H1 (cell line): ENCODE results near the gene SSR1. TPM values are rescaled to one million over a fixed set of nuclear protein-coding genes. Genes with fewer than 3 reads are reported as not detected.

Experiments used
- CTCF ChIA-PET: fragments of 300-600 bp; sonication (Branson Sonifier 250); formaldehyde crosslinking; loops from one replicate; lab custom pipeline; 2021; ENCODE audit not compliant: partially characterized antibody; lab: Charles Lee
- POLR2A ChIA-PET: fragments of 300-600 bp; sonication (Branson Sonifier 250); formaldehyde crosslinking; loops from one replicate; lab custom pipeline; 2021; ENCODE audit warnings: inconsistent platforms; ENCODE audit not compliant: partially characterized antibody; lab: Charles Lee
- DNase-seq, 2 experiments: peaks; one replicate each; pipeline versions ENCODE4 v3.0.0 to v3.0.0-alpha.2; 2010 to 2022; ENCODE audit warnings: low spot score in 2 of 2, low read depth in 1 of 2, mixed read lengths in 1 of 2
- FAIRE-seq: peaks from 2 replicates; lab custom pipeline; 2011; peaks lifted over from hg19 to GRCh38; lab: Jason Lieb, UNC
- H2AFZ ChIP-seq: 2 replicates; pipeline ENCODE4 v1.8.1; 2012; ENCODE audit warnings: low read length, inconsistent platforms
- H2AK5ac ChIP-seq: 2 replicates; pipeline ENCODE4 v1.6.1; 2013; ENCODE audit warnings: low read depth, low read length
- H2BK120ac ChIP-seq: replicated peaks from 2 replicates; pipeline ENCODE3; 2013; ENCODE audit warnings: low read depth, low read length, inconsistent platforms
- H2BK12ac ChIP-seq: 2 replicates; pipeline ENCODE4 v1.6.1; 2013; ENCODE audit warnings: low read depth, low read length
- H2BK15ac ChIP-seq: 2 replicates; pipeline ENCODE4 v1.6.1; 2013; ENCODE audit warnings: low read length
- H2BK20ac ChIP-seq: 2 replicates; pipeline ENCODE4 v1.6.1; 2013; ENCODE audit warnings: low read length
- H2BK5ac ChIP-seq: 2 replicates; pipeline ENCODE4 v1.6.1; 2013; ENCODE audit warnings: low read depth, low read length
- H3K14ac ChIP-seq: 2 replicates; pipeline ENCODE4 v1.6.1; 2013; ENCODE audit warnings: inconsistent platforms; ENCODE audit not compliant: insufficient read length
- H3K18ac ChIP-seq: 2 replicates; pipeline ENCODE4 v1.6.1; 2013; ENCODE audit warnings: low read length; ENCODE audit errors: extremely low read depth
- H3K23ac ChIP-seq: 2 replicates; pipeline ENCODE4 v1.6.1; 2013; ENCODE audit warnings: inconsistent platforms; ENCODE audit not compliant: insufficient read length
- H3K23me2 ChIP-seq: 2 replicates; pipeline ENCODE4 v1.6.1; 2013; ENCODE audit warnings: low read depth, low read length
- H3K27ac ChIP-seq: 2 replicates; pipeline ENCODE4 v1.6.1; 2011; ENCODE audit warnings: low read depth, low read length, inconsistent platforms
- H3K27me3 ChIP-seq, 4 experiments: replicated peaks in 1 of 4; 1 replicate in 1 of 4; 2 replicates in 3 of 4; pipeline versions ENCODE4 v1.6.1 to v1.8.1; 2011 to 2013; ENCODE audit warnings: low read length in 3 of 4, mild to moderate bottlenecking in 3 of 4, inconsistent platforms in 2 of 4, mixed read lengths in 2 of 4, moderate library complexity in 1 of 4; ENCODE audit not compliant: control insufficient read depth in 3 of 4, insufficient read depth in 3 of 4; ENCODE audit errors: extremely low read depth in 1 of 4
- H3K36me3 ChIP-seq, 4 experiments: 2 replicates each; pipeline versions ENCODE4 v1.6.1 to v1.8.1; 2011 to 2013; ENCODE audit warnings: mild to moderate bottlenecking in 4 of 4, low read length in 3 of 4, moderate library complexity in 2 of 4, control low read depth in 1 of 4, inconsistent platforms in 1 of 4; ENCODE audit not compliant: insufficient read depth in 4 of 4, control insufficient read depth in 2 of 4
- H3K4ac ChIP-seq: replicated peaks from 2 replicates; pipeline ENCODE3; 2013; ENCODE audit warnings: low read length, low read depth, mixed read lengths, inconsistent platforms; ENCODE audit not compliant: insufficient read length
- H3K4me1 ChIP-seq, 4 experiments: replicated peaks in 1 of 4; 1 replicate in 1 of 4; 2 replicates in 3 of 4; pipeline versions ENCODE4 v1.6.1 to v1.8.1; 2011 to 2013; ENCODE audit warnings: low read length in 3 of 4, inconsistent platforms in 2 of 4, mixed read lengths in 1 of 4; ENCODE audit not compliant: insufficient read depth in 4 of 4, control insufficient read depth in 3 of 4
- H3K4me2 ChIP-seq, 2 experiments: 2 replicates each; pipeline versions ENCODE4 v1.6.1 to v1.8.1; 2011 to 2013; ENCODE audit warnings: low read depth in 2 of 2, low read length in 2 of 2, control low read depth in 1 of 2, inconsistent platforms in 1 of 2, mild to moderate bottlenecking in 1 of 2; ENCODE audit not compliant: insufficient read depth in 1 of 2
- H3K4me3 ChIP-seq, 4 experiments: fragments of 200-600, 300-600 bp in 1 of 4; sonication (generic), shearing (Covaris generic), sonication (Bioruptor Twin) in 1 of 4; 2 replicates each; pipeline versions ENCODE4 v1.5.1 to v1.8.1; 2011 to 2016; ENCODE audit warnings: low read length in 4 of 4, low read depth in 3 of 4, control low read depth in 2 of 4, inconsistent platforms in 2 of 4, mild to moderate bottlenecking in 2 of 4, mixed read lengths in 1 of 4, moderate library complexity in 1 of 4; ENCODE audit not compliant: insufficient read depth in 2 of 4; ENCODE audit errors: extremely low read depth in 1 of 4
- H3K56ac ChIP-seq: replicated peaks from 2 replicates; pipeline ENCODE3; 2013; ENCODE audit warnings: low read depth, mild to moderate bottlenecking, mixed read lengths, low read length, inconsistent platforms; ENCODE audit not compliant: insufficient read length
- H3K79me1 ChIP-seq: 2 replicates; pipeline ENCODE4 v1.6.1; 2013; ENCODE audit warnings: low read depth, low read length, control low read depth
- H3K79me2 ChIP-seq, 2 experiments: 2 replicates each; pipeline versions ENCODE4 v1.6.1 to v1.8.1; 2012 to 2013; ENCODE audit warnings: low read length in 2 of 2, mild to moderate bottlenecking in 2 of 2, inconsistent platforms in 1 of 2; ENCODE audit not compliant: insufficient read depth in 2 of 2, control insufficient read depth in 1 of 2
- H3K9ac ChIP-seq, 4 experiments: replicated peaks in 1 of 4; 1 replicate in 1 of 4; 2 replicates in 3 of 4; pipeline versions ENCODE4 v1.6.1 to v1.8.1; 2011 to 2013; ENCODE audit warnings: low read depth in 3 of 4, low read length in 3 of 4, control low read depth in 2 of 4, mild to moderate bottlenecking in 2 of 4, moderate library complexity in 2 of 4, inconsistent platforms in 1 of 4; ENCODE audit errors: extremely low read depth in 1 of 4
- H3K9me3 ChIP-seq, 2 experiments: 2 replicates each; pipeline versions ENCODE4 v1.6.1 to v1.8.1; 2012 to 2013; ENCODE audit warnings: mild to moderate bottlenecking in 2 of 2, moderate library complexity in 2 of 2, control low read depth in 1 of 2, inconsistent platforms in 1 of 2, low read depth in 1 of 2, low read length in 1 of 2, mixed read lengths in 1 of 2; ENCODE audit not compliant: insufficient read depth in 2 of 2
- H4K20me1 ChIP-seq, 2 experiments: replicated peaks in 1 of 2; 2 replicates each; pipeline versions ENCODE3 to v1.8.1; 2011 to 2013; ENCODE audit warnings: inconsistent platforms in 2 of 2, low read length in 2 of 2, mild to moderate bottlenecking in 1 of 2; ENCODE audit not compliant: insufficient read depth in 2 of 2, control insufficient read depth in 1 of 2
- H4K5ac ChIP-seq: 2 replicates; pipeline ENCODE4 v1.6.1; 2013; ENCODE audit warnings: low read length, low read depth, mixed read lengths, inconsistent platforms; ENCODE audit not compliant: insufficient read length
- H4K8ac ChIP-seq: 2 replicates; pipeline ENCODE4 v1.8.0; 2013; ENCODE audit warnings: mild to moderate bottlenecking, moderate library complexity, low read length, inconsistent platforms; ENCODE audit not compliant: insufficient read depth; ENCODE audit errors: extremely low read depth
- H4K91ac ChIP-seq: replicated peaks from 2 replicates; pipeline ENCODE3; 2013; ENCODE audit warnings: low read length, mixed read lengths, inconsistent platforms; ENCODE audit not compliant: insufficient read length
- ATF3 ChIP-seq: IDR thresholded peaks from 2 replicates; pipeline ENCODE4 v1.6.1; 2011; ENCODE audit warnings: low read depth, mild to moderate bottlenecking, low read length; ENCODE audit not compliant: insufficient read depth
- BCL11A ChIP-seq, 2 experiments: IDR thresholded peaks; one replicate each; pipeline ENCODE4 v1.6.1; 2011; ENCODE audit warnings: low read depth in 2 of 2, low read length in 2 of 2, mild to moderate bottlenecking in 2 of 2
- CBX8 ChIP-seq: fragments of 300-800, 300-1000 bp; sonication (generic); IDR thresholded peaks from 2 replicates; pipeline ENCODE4 v1.7.1; 2016; ENCODE audit warnings: low read depth, low read length, borderline replicate concordance
- CHD1 ChIP-seq: IDR thresholded peaks from 2 replicates; pipeline ENCODE4 v1.6.1; 2012; ENCODE audit warnings: low read depth, low read length, improper control_type of control experiment
- POLR2AphosphoS5 ChIP-seq: IDR thresholded peaks from 2 replicates; pipeline ENCODE4 v1.6.1; 2011; ENCODE audit warnings: low read depth, low read length
- RNF2 ChIP-seq: fragments of 200-900, 300-1000 bp; sonication (generic); IDR thresholded peaks from 2 replicates; pipeline ENCODE4 v1.7.1; 2016; ENCODE audit warnings: borderline replicate concordance, low read depth, mild to moderate bottlenecking, antibody characterized with exemption, low read length; ENCODE audit not compliant: poor library complexity, severe bottlenecking; ENCODE audit errors: missing control alignments
- SP1 ChIP-seq: IDR thresholded peaks from 2 replicates; pipeline ENCODE4 v1.6.1; 2011; ENCODE audit warnings: low read depth, low read length
- SUZ12 ChIP-seq: fragments of 200-600 bp; sonication (generic); IDR thresholded peaks from 2 replicates; pipeline ENCODE4 v1.6.1; 2012; ENCODE audit warnings: mild to moderate bottlenecking, inconsistent platforms, low read length, moderate library complexity, mixed read lengths
- TAF1 ChIP-seq: IDR thresholded peaks from 2 replicates; pipeline ENCODE4 v1.6.1; 2011; ENCODE audit warnings: mild to moderate bottlenecking, low read depth, low read length
- USF2 ChIP-seq: IDR thresholded peaks from 2 replicates; pipeline ENCODE4 v1.6.1; 2011; ENCODE audit warnings: low read length, improper control_type of control experiment
- whole genome bisulfite sequencing, 2 experiments: shearing (Covaris generic) in 1 of 2; methylation state at CpG; one replicate each; pipeline versions ENCODE4 v1.1.6 to v1.1.7; 2013 to 2015; ENCODE audit warnings: low lambda C conversion rate in 2 of 2, mixed read lengths in 2 of 2, inconsistent platforms in 1 of 2, low coverage in 1 of 2, missing lambda C conversion rate in 1 of 2; ENCODE audit not compliant: insufficient replicate concordance in 2 of 2, insufficient coverage in 1 of 2, insufficient read length in 1 of 2; ENCODE audit errors: extremely low coverage in 1 of 2, missing lambda C conversion rate in 1 of 2; 5-methylcytosine and 5-hydroxymethylcytosine counted together
- polyA plus RNA-seq, 7 experiments: library from polyadenylated mRNA; depleted of rRNA in 3 of 7; stranded (reverse) in 5 of 7; unstranded in 2 of 7; fragments of >200 nt in 5 of 7; fragments of 200-250 nt in 2 of 7; gene quantifications; 1 replicate in 5 of 7; 2 replicates in 1 of 7; 4 replicates in 1 of 7; pipeline versions ENCODE4 v1.2.1 to v1.2.3, GENCODE V29; 2011 to 2013; ENCODE audit warnings: missing spikeins in 2 of 7, mixed read lengths in 2 of 7
- total RNA-seq: library from RNA; stranded (reverse); fragmentation: NEBNext Ultra II Directional; extraction: Animal tissue kit (Norgen Biotek cat#: 25700); gene quantifications from 2 replicates; pipeline ENCODE4 v1.2.1, GENCODE V29; 2021

SSR1 gene
- total and polyA plus RNA-seq, 2 of the 8 experiments (the other 6 are each of a cell fraction or from before 2014, with no cell fraction given), result 26.6 to 117 TPM

- 94% methylated on average over 7 of the region's 7 CpGs; no CpG with 5 or more reads in 1 of the 2 experiments for WGBS, 2 experiments
- no peak overlapping the region for H3K4ac ChIP-seq
- H2AK5ac ChIP-seq, result no peak overlapping the region
- FAIRE-seq (no peak), DNase-seq (no peak)
- peaks cover 0 to 6% (median 4%) of the 10 kb centered on the region in 4 experiments; a peak in 3 of 8 replicates for H3K36me3 ChIP-seq
- ChIA-PET POLR2A (no interaction called here), CTCF (interaction anchor here (1.1 to 1.9 kb wide), 5 partner anchors 11 to 637 kb away, joined by 3 to 5 read pairs (median 3); no protein-coding TSS in a partner anchor)
- H3K9ac ChIP-seq, result no peak overlapping the region
- no peak overlapping the region for H3K4me2 ChIP-seq
- H3K23ac ChIP-seq, result no peak overlapping the region
- no peak overlapping the region for H3K4me3 ChIP-seq
- peaks cover 0 to 6% of the 10 kb centered on the region in 2 experiments for H4K20me1 ChIP-seq
- no peaks in the 10 kb centered on the region for H3K27me3 ChIP-seq
- no peak for TF ChIP-seq RNF2
- TF ChIP-seq POLR2AphosphoS5, result no peak
- no peak for TF ChIP-seq ATF3
- TF ChIP-seq SP1, result no peak
- TF ChIP-seq TAF1, result no peak
- no peak for TF ChIP-seq SUZ12
- TF ChIP-seq CHD1, result no peak
- TF ChIP-seq USF2, result no peak
- no peak for TF ChIP-seq BCL11A (IDR thresholded peaks at IDR 0.05; ENCODE audit: low read depth in 2 of 2, low read length in 2 of 2)
- no peak for TF ChIP-seq CBX8
- H2BK15ac ChIP-seq, result peak overlapping the region; percentile 83; the same call in 1 of the 2 replicates
- peak overlapping the region; percentile 13; the same call in 1 of the 2 replicates for H2BK20ac ChIP-seq
- H2BK12ac ChIP-seq, result no peak overlapping the region
- no peak overlapping the region for H4K5ac ChIP-seq
- no peak overlapping the region for H4K8ac ChIP-seq
- H3K9me3 ChIP-seq, result no peaks in the 10 kb centered on the region
- no peak overlapping the region for H3K27ac ChIP-seq
- H3K18ac ChIP-seq, result no peak overlapping the region
- 0 out of 2 replicates have a peak overlapping the region, but pooled peaks have one; percentile 13 for H2BK5ac ChIP-seq
- H4K91ac ChIP-seq, result no peak overlapping the region
- peak overlapping the region; percentile 22; the same call in 1 of the 2 replicates for H2AFZ ChIP-seq
- no peak overlapping the region for H3K56ac ChIP-seq
- H3K79me1 ChIP-seq, result no peaks in the 10 kb centered on the region
- no peak overlapping the region for H3K14ac ChIP-seq
- H3K79me2 ChIP-seq, result peaks cover 0 to 26% of the 10 kb centered on the region in 2 experiments; a peak in 3 of 4 replicates
- H3K4me1 ChIP-seq, result no peaks in the 10 kb centered on the region; a peak in 1 of 7 replicates
- H3K23me2 ChIP-seq, result peaks cover 4% of the 10 kb centered on the region; the same call in 1 of the 2 replicates
- no peak overlapping the region for H2BK120ac ChIP-seq
Observed at GRCh38 chr6:7314414-7314813, 1.4 kb upstream of the SSR1 start.
